ENCODE results near the gene CIDEA. TPM values are rescaled to one million over a fixed set of nuclear protein-coding genes. Genes with fewer than 3 reads are reported as not detected.

The CIDEA gene
- polyA plus RNA-seq, 2 donors, result 0.79 to 2.1 TPM

DNA sequence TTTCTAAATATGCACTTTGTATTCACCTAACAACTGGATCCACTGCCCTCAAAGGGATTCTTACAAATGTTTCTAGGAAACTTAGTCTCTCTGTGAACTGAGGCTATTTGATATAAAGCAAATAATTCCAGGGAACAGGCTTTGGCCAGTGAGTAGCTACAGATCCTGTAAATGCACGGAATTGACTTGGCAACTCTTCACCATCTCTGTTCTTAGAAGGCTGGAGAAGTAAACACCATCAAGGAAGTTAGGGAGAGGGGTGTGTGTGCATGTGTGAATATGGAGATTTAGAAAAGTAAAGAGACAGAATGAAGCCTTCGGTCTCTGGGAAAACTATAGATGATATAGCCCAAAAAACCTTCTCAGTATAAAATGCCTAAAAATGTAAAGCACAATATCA lies 10.7 kb downstream of the CIDEA start:
- no peaks in the 10 kb centered on the region for H3K9me3 ChIP-seq (ENCODE audit: control insufficient read depth in 2 of 2, insufficient read depth in 1 of 2, low read depth in 1 of 2, low read length in 1 of 2)
- H3K36me3 ChIP-seq (ENCODE audit: control insufficient read depth in 2 of 2, insufficient read depth in 2 of 2, low read length in 1 of 2), result no peaks in the 10 kb centered on the region
- no peak overlapping the region for H3K4me3 ChIP-seq (ENCODE audit: low read depth in 1 of 2, low read length in 2 of 2)
- H3K4me1 ChIP-seq (ENCODE audit: control insufficient read depth in 2 of 2, insufficient read depth in 2 of 2, low read length in 1 of 2), result no peaks in the 10 kb centered on the region
- no peaks in the 10 kb centered on the region for H3K27me3 ChIP-seq (ENCODE audit: control insufficient read depth in 1 of 2, insufficient read depth in 2 of 2, low read length in 2 of 2)
- no peak overlapping the region for H3K27ac ChIP-seq (ENCODE audit: low read depth in 2 of 2, low read length in 1 of 2)
- 60 to 61% methylated on average over 2 of the region's 2 CpGs for WGBS, 2 donors

DNA sequence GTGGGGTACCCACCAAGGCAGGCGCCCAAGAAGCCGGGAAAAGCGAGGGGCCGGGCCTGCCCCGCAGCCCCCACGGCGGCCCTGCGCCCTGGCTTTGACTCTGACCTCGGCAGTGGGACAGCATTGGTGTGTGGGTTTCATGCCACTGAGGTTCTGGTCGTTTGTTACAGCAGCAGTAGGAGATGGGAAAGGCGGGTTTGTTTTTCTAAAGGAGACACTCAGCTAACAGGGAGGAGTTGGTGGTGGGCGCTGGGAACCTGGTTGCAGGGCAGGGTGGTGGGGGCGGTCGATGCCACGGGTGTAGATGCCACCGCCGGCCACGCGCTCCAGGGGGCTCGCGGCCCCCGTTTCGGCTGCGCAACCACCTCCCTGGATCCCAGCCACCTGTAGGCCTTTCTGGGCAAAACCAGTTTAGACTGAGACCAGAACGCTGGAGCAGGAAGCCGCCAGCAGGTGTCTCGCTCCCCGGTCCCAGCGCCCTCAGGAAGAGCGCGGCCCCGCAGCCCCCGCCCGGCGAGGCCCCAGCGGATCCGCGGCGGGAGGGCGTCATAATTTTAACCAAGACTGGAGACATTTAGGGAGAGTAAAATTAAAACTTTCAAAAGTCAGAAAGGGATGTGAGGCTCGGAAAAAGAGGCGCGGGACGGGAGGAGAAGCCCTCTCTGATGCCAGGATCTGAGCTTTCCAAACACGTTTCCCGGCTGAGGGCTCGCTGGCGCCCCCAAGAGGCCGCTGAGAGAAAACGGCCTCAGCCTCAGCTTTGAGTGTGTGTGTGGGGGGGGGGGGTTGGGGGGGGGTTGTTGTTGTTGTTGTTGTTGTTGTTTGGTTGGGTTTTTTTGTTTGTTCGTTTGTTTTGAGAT lies 17.4 kb downstream of the CIDEA start:
- Histone ChIP-seq H3K36me3 (ENCODE audit: control insufficient read depth in 2 of 2, insufficient read depth in 2 of 2, low read length in 1 of 2) (no peaks in the 10 kb centered on the region), H3K27ac (ENCODE audit: low read depth in 2 of 2, low read length in 1 of 2) (peak overlapping the region in 1 of 2 donors; percentile 69), H3K4me1 (ENCODE audit: control insufficient read depth in 2 of 2, insufficient read depth in 2 of 2, low read length in 1 of 2) (no peaks in the 10 kb centered on the region), H3K4me3 (ENCODE audit: low read depth in 1 of 2, low read length in 2 of 2) (peak overlapping the region; percentile 12 to 41), H3K27me3 (ENCODE audit: control insufficient read depth in 1 of 2, insufficient read depth in 2 of 2, low read length in 2 of 2) (no peaks in the 10 kb centered on the region), H3K9me3 (ENCODE audit: control insufficient read depth in 2 of 2, insufficient read depth in 1 of 2, low read depth in 1 of 2, low read length in 1 of 2) (no peaks in the 10 kb centered on the region)
- 6 to 18% methylated on average over 36 to 51 of the region's 51 CpGs for WGBS, 2 donors

DNA sequence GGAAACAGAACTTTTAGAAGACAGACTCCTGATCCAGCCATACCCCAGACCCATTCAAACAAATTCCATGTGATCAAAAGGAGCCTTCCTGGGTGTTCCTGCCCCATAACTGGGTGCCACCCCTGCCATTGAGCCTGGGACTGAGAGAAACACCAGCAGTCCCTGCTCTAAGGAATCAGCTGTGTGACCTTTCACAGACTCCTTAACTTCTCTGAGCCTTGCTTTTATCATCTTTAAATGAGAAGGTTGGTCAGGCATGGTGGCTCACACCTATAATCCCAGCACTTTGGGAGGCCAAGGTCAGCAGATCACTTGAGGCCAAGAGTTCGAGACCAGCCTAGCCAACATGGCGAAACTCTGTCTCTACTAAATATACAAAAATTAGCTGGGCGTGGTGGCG lies 20.6 kb downstream of the CIDEA start:
- H3K9me3 ChIP-seq (ENCODE audit: control insufficient read depth in 2 of 2, insufficient read depth in 1 of 2, low read depth in 1 of 2, low read length in 1 of 2), result no peaks in the 10 kb centered on the region
- no peak overlapping the region for H3K4me3 ChIP-seq (ENCODE audit: low read depth in 1 of 2, low read length in 2 of 2)
- H3K36me3 ChIP-seq (ENCODE audit: control insufficient read depth in 2 of 2, insufficient read depth in 2 of 2, low read length in 1 of 2), result no peaks in the 10 kb centered on the region
- 93 to 94% methylated on average over 4 of the region's 4 CpGs for WGBS, 2 donors
- no peak overlapping the region for H3K27ac ChIP-seq (ENCODE audit: low read depth in 2 of 2, low read length in 1 of 2)
- no peaks in the 10 kb centered on the region for H3K27me3 ChIP-seq (ENCODE audit: control insufficient read depth in 1 of 2, insufficient read depth in 2 of 2, low read length in 2 of 2)
- peaks cover 3 to 4% of the 10 kb centered on the region in 2 donors for H3K4me1 ChIP-seq (ENCODE audit: control insufficient read depth in 2 of 2, insufficient read depth in 2 of 2, low read length in 1 of 2)

DNA sequence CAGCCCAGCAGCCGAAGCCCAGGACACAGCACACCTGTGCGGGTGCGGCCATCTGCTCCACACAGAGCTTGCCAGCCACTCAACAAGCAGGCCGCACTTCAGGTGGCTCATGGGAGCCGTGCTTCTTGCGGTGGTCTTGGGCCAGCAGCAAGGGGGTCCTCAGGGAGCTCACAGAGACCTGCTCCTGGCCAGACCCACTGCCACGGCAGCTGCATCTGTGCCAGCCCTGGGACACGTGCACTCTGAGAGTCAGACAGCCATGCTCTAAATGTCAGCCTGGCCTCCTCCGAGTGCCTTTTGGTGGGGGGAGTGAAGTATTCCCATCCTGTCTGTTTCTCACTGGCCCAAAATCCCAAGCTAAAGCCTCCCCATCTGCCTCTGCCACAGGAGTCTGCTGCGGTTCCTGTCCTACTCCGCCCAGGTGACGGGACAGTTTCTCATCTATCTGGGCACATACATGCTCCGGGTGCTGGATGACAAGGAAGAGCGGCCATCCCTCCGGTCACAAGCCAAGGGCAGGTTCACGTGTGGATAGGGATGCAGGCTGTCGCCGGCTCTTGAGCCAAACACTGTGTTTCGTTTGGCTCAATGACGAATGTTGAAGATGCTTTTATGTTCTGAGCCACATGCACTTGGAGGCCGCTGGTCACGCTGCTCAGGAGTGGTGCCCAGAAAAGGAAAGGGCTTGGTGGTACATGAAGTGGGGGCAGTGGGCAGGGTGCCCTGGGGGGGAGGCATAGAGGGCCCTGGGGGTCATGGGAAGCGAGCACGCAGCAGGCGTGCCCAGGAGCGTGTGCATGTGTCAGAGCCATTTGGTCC lies 22.8 kb downstream of the CIDEA start:
- Histone ChIP-seq H3K4me1 (ENCODE audit: control insufficient read depth in 2 of 2, insufficient read depth in 2 of 2, low read length in 1 of 2) (peaks cover 3 to 4% of the 10 kb centered on the region in 2 donors), H3K27me3 (ENCODE audit: control insufficient read depth in 1 of 2, insufficient read depth in 2 of 2, low read length in 2 of 2) (no peaks in the 10 kb centered on the region), H3K9me3 (ENCODE audit: control insufficient read depth in 2 of 2, insufficient read depth in 1 of 2, low read depth in 1 of 2, low read length in 1 of 2) (no peaks in the 10 kb centered on the region), H3K4me3 (ENCODE audit: low read depth in 1 of 2, low read length in 2 of 2) (no peak overlapping the region), H3K36me3 (ENCODE audit: control insufficient read depth in 2 of 2, insufficient read depth in 2 of 2, low read length in 1 of 2) (no peaks in the 10 kb centered on the region), H3K27ac (ENCODE audit: low read depth in 2 of 2, low read length in 1 of 2) (peak overlapping the region in 1 of 2 donors; percentile 46)
- 83 to 88% methylated on average over 26 of the region's 26 CpGs for WGBS, 2 donors

DNA sequence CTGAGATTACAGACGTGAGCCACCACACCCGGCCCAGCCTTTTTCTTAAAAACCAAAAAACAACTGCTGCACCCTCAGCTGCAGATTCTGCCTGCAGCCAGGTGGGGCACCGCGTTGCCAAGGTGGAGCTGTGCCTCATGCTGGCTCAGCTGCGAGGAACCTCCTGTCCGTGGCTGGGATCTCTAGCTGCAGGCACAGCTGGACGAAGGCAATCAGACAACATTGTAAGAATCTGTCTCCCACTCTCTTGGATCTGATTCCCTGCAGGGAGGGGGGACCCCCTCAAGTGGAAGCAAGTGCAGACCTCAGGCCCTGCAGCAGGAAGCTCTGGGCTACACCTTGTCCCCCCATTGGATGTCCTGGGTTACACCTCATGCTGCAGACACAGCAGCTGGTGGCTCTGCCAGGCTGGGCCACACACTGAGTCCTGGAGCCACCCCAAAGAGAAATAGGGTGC lies 24.1 kb downstream of the CIDEA start:
- 34 to 40% methylated on average over 7 of the region's 7 CpGs for WGBS, 2 donors
- peak overlapping the region; percentile 66 to 87 for H3K27ac ChIP-seq (ENCODE audit: low read depth in 2 of 2, low read length in 1 of 2)
- H3K36me3 ChIP-seq (ENCODE audit: control insufficient read depth in 2 of 2, insufficient read depth in 2 of 2, low read length in 1 of 2), result no peaks in the 10 kb centered on the region
- peak overlapping the region in 1 of 2 donors; percentile 14 for H3K4me3 ChIP-seq (ENCODE audit: low read depth in 1 of 2, low read length in 2 of 2)
- no peaks in the 10 kb centered on the region for H3K27me3 ChIP-seq (ENCODE audit: control insufficient read depth in 1 of 2, insufficient read depth in 2 of 2, low read length in 2 of 2)
- H3K9me3 ChIP-seq (ENCODE audit: control insufficient read depth in 2 of 2, insufficient read depth in 1 of 2, low read depth in 1 of 2, low read length in 1 of 2), result no peaks in the 10 kb centered on the region
- H3K4me1 ChIP-seq (ENCODE audit: control insufficient read depth in 2 of 2, insufficient read depth in 2 of 2, low read length in 1 of 2), result peaks cover 3 to 4% of the 10 kb centered on the region in 2 donors

DNA sequence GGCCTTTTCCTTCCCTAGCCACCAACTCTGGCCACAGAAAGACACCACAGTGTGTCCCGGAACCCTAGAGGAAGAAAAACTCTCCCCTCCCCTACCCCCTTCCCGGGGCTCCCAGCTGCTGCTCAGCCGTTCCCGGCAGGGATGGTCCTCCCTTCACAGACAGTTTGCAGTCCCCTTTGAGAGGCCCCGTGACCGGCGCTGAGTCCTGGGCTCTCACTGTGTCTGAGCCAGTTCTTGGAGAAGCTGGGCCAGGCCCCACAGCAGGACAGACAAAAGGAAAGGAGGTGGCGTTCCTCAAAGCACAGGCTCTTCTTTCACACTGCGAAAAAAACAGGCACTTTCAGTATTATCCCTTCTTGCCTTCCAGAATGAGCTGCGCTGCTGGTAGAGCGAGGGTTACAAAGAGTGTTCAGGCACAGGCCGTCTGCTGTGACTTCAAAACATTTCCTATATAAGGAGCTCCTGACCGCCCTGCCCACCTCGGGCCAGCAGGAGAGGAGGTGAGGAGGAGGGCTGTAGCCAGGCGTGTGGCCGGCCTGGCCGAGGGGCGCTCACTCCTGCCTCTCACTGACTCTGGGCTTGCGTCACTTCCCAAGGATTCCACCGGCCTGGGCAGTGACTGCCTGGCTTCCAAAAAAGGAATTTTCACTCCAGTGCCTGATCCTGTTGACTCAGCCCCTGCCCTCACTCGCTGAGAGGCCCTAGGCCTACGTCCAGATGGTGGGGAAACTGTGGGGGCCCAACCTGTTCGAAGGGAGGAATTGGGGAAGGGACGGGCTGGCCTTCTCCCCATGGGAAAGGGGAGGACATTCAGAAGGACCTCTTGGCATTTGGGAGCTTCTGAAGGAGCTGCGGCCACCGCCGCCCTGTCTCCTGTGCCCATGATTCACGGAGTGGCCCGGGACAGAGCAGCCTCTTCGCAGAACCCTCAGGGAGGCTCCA lies 24.9 kb downstream of the CIDEA start:
- H3K4me3 ChIP-seq (ENCODE audit: low read depth in 1 of 2, low read length in 2 of 2), result peak overlapping the region; percentile 9 to 14
- peaks cover 3 to 4% of the 10 kb centered on the region in 2 donors for H3K4me1 ChIP-seq (ENCODE audit: control insufficient read depth in 2 of 2, insufficient read depth in 2 of 2, low read length in 1 of 2)
- H3K9me3 ChIP-seq (ENCODE audit: control insufficient read depth in 2 of 2, insufficient read depth in 1 of 2, low read depth in 1 of 2, low read length in 1 of 2), result no peaks in the 10 kb centered on the region
- 48 to 55% methylated on average over 30 of the region's 30 CpGs for WGBS, 2 donors
- H3K27me3 ChIP-seq (ENCODE audit: control insufficient read depth in 1 of 2, insufficient read depth in 2 of 2, low read length in 2 of 2), result no peaks in the 10 kb centered on the region
- H3K27ac ChIP-seq (ENCODE audit: low read depth in 2 of 2, low read length in 1 of 2), result peak overlapping the region; percentile 86 to 87
- H3K36me3 ChIP-seq (ENCODE audit: control insufficient read depth in 2 of 2, insufficient read depth in 2 of 2, low read length in 1 of 2), result no peaks in the 10 kb centered on the region

DNA sequence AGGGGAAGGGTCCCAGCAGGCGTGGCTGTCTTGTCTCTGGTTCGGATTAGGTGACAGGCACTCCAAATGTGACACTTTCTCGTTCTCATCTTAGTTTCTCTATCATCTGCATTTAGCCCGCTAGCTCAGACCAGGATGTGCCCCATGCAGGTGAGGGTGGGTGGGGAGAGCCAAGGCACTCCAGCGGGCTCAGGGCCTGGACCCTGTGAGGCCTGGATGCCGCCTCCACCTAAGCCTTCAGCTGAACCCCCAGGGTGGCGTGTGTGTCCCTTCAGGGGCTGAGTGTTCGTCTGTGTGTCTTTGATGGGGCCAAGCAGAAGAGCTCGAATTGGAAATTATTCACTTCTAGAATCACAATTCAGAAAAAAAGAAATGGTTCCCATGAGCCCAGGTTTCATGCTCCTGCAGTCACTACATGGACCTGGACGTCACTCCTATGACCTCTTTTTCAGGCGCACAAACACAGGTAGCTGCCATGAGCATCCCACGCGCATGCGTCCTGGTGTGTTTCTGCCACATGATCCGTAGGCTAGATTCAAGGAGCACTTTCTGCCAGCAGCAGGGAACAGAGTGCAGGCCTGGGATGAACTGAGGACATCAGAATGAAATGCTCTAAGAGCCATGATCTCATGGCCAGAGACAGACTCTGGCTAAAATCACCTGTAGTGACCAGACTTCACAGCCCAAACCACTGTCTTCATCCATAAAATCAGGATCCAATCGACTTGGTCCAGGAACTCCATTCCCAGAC lies 25.8 kb downstream of the CIDEA start:
- Histone ChIP-seq H3K9me3 (ENCODE audit: control insufficient read depth in 2 of 2, insufficient read depth in 1 of 2, low read depth in 1 of 2, low read length in 1 of 2) (no peaks in the 10 kb centered on the region), H3K4me3 (ENCODE audit: low read depth in 1 of 2, low read length in 2 of 2) (peak overlapping the region in 1 of 2 donors; percentile 9), H3K4me1 (ENCODE audit: control insufficient read depth in 2 of 2, insufficient read depth in 2 of 2, low read length in 1 of 2) (peaks cover 3 to 4% of the 10 kb centered on the region in 2 donors), H3K36me3 (ENCODE audit: control insufficient read depth in 2 of 2, insufficient read depth in 2 of 2, low read length in 1 of 2) (no peaks in the 10 kb centered on the region), H3K27me3 (ENCODE audit: control insufficient read depth in 1 of 2, insufficient read depth in 2 of 2, low read length in 2 of 2) (no peaks in the 10 kb centered on the region), H3K27ac (ENCODE audit: low read depth in 2 of 2, low read length in 1 of 2) (peak overlapping the region; percentile 86 to 87)
- 83 to 84% methylated on average over 16 of the region's 16 CpGs for WGBS, 2 donors

DNA sequence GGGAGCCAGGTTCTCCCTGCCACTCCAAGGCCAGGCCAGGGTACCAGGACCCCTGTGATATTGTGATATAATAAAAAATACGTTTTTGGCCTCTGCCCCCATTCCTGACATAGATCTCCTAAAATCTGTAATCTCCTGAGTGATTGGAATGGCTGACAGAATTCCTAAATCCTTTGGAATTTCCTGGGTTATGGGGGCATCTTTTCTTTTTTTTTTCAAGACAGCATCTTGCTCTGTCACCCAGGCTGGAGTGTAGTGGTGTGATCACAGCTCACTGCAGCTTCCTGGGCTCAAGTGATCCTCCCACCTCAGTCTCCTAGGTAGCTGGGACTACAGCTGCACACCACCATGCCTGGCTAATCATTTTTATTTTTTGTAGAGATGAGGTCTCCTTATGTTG lies 27.7 kb downstream of the CIDEA start:
- Histone ChIP-seq H3K9me3 (ENCODE audit: control insufficient read depth in 2 of 2, insufficient read depth in 1 of 2, low read depth in 1 of 2, low read length in 1 of 2) (no peaks in the 10 kb centered on the region), H3K4me1 (ENCODE audit: control insufficient read depth in 2 of 2, insufficient read depth in 2 of 2, low read length in 1 of 2) (peaks cover 3 to 4% of the 10 kb centered on the region in 2 donors), H3K27me3 (ENCODE audit: control insufficient read depth in 1 of 2, insufficient read depth in 2 of 2, low read length in 2 of 2) (no peaks in the 10 kb centered on the region), H3K27ac (ENCODE audit: low read depth in 2 of 2, low read length in 1 of 2) (no peak overlapping the region), H3K36me3 (ENCODE audit: control insufficient read depth in 2 of 2, insufficient read depth in 2 of 2, low read length in 1 of 2) (no peaks in the 10 kb centered on the region), H3K4me3 (ENCODE audit: low read depth in 1 of 2, low read length in 2 of 2) (no peak overlapping the region)
- 39 to 44% methylated on average over 1 of the region's 1 CpG for WGBS, 2 donors

Measured in esophagus (tissue), 2 donors.